HT1080 (cell line): ENCODE data around the gene GPR89A. TPM values are rescaled to one million over a fixed set of nuclear protein-coding genes. Genes with fewer than 3 reads are reported as not detected.
"Not testable (repeated sequence)": the region's sequence is repeated elsewhere in the genome, so short reads cannot be mapped to it uniquely, and the experiment has no call there.

Experiments used
- DNase-seq: peaks from one replicate; pipeline ENCODE4 v3.0.0-alpha.2; 2015; ENCODE audit warnings: low read depth
- total RNA-seq: library from RNA; depleted of rRNA; stranded (reverse); fragments of >200 nt; shearing (Covaris generic); gene quantifications from 2 replicates; pipeline ENCODE4 v1.2.3, GENCODE V29; 2014; rRNA removed

Gene GPR89A
- total RNA-seq, 1 experiment from 2014 or later = 19.0 TPM

- no peak for DNase-seq
Observed at GRCh38 chr1:145716641-145717345, 109.0 kb downstream of the GPR89A start.

- no peak for DNase-seq
Observed at GRCh38 chr1:145717833-145718232, 110.0 kb downstream of the GPR89A start.

- DNase-seq = not testable (repeated sequence)
Observed at GRCh38 chr1:145718465-145718864, 110.7 kb downstream of the GPR89A start.

- DNase-seq = no peak
Observed at GRCh38 chr1:145719230-145720079, 111.7 kb downstream of the GPR89A start, which contains the start of gene CD160. CD160 (plus strand) TSS chr1:145719499; CDS start chr1:145728328, 8,829 bp downstream.

Other genes with a start within 250 kb of the GPR89A start
- gene NBPF20, start 182.4 kb upstream of the GPR89A start, total RNA-seq = 1.5 and 2.0 TPM in 2 replicates
- not detected in 2 replicates for gene PDZK1, start 99.4 kb downstream of the GPR89A start, total RNA-seq
- not detected in 2 replicates for gene CD160, start 111.5 kb downstream of the GPR89A start, total RNA-seq
- gene RNF115, start 216.1 kb downstream of the GPR89A start, total RNA-seq = 7.5 and 9.3 TPM in 2 replicates
- 51.1 and 56.4 TPM in 2 replicates for gene POLR3C, start 216.2 kb downstream of the GPR89A start, total RNA-seq
- gene NUDT17, start 237.6 kb downstream of the GPR89A start, total RNA-seq = 5.8 and 7.2 TPM in 2 replicates